Chondrocyte (in vitro differentiated cells): ENCODE measurements around the gene TEF. TPM values are rescaled to one million over a fixed set of nuclear protein-coding genes. Genes with fewer than 3 reads are reported as not detected.

Experiments used
- DNase-seq: peaks from one replicate; pipeline ENCODE4 v3.0.0; 2021; ENCODE audit warnings: mixed read lengths, low spot score
- H3K27ac Mint-ChIP-seq: one replicate; pipeline ENCODE4 v1.8.0; 2021; ENCODE audit warnings: mild to moderate bottlenecking, moderate library complexity, mixed read lengths; ENCODE audit not compliant: unreplicated experiment
- H3K27me3 Mint-ChIP-seq: 2 replicates; pipeline ENCODE4 v1.8.0; 2021; ENCODE audit warnings: low read depth, mixed read lengths
- H3K36me3 Mint-ChIP-seq: 2 replicates; pipeline ENCODE4 v1.8.0; 2021; ENCODE audit warnings: low read depth, mixed read lengths
- H3K4me1 Mint-ChIP-seq: 2 replicates; pipeline ENCODE4 v1.8.0; 2021; ENCODE audit warnings: low read depth, mild to moderate bottlenecking, mixed read lengths
- H3K4me3 Mint-ChIP-seq: one replicate; pipeline ENCODE4 v1.8.0; 2021; ENCODE audit warnings: mild to moderate bottlenecking, moderate library complexity, mixed read lengths; ENCODE audit not compliant: unreplicated experiment
- H3K9me3 Mint-ChIP-seq: 2 replicates; pipeline ENCODE4 v1.8.0; 2021; ENCODE audit warnings: low read depth, mixed read lengths
- total RNA-seq: library from RNA; stranded (reverse); gene quantifications from 3 replicates; pipeline ENCODE4 v1.2.1, GENCODE V29; 2021
- TF ChIP-seq, protein P1 (sequence below): fragments of 200-600 bp; sonication (generic); IDR thresholded peaks from 2 replicates; pipeline ENCODE4 v1.5.0; 2021; ENCODE audit warnings: antibody characterized with exemption, mild to moderate bottlenecking, moderate library complexity

TEF gene
- total RNA-seq, 1 donor from 2014 or later: 3.2 TPM

DNA sequence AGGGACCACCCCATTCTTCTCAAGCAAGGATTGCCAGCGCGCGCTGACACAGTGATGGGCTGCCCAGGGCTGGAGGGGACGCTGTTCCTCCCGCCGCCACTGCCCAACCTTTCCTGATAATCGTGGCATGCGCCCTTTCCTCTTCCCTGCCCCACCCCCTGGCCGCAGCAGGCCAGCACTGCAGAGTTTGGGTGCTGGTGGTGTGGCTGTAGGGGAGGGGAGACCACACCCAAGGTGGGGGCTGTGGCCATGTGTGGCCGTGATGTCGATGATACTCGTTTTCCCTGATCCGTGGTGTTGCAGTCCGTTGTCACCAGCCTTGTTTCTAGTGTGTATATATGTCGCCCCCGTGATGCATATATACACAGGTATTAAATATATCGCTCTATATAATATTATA, 22.8 kb upstream of the TEF start:
- TF ChIP-seq, protein P1, sequence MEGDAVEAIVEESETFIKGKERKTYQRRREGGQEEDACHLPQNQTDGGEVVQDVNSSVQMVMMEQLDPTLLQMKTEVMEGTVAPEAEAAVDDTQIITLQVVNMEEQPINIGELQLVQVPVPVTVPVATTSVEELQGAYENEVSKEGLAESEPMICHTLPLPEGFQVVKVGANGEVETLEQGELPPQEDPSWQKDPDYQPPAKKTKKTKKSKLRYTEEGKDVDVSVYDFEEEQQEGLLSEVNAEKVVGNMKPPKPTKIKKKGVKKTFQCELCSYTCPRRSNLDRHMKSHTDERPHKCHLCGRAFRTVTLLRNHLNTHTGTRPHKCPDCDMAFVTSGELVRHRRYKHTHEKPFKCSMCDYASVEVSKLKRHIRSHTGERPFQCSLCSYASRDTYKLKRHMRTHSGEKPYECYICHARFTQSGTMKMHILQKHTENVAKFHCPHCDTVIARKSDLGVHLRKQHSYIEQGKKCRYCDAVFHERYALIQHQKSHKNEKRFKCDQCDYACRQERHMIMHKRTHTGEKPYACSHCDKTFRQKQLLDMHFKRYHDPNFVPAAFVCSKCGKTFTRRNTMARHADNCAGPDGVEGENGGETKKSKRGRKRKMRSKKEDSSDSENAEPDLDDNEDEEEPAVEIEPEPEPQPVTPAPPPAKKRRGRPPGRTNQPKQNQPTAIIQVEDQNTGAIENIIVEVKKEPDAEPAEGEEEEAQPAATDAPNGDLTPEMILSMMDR: no peak
- Mint-ChIP-seq H3K4me3 (no peak overlapping the region), H3K9me3 (peaks cover 3% of the 10 kb centered on the region), H3K4me1 (peaks cover 11% of the 10 kb centered on the region), H3K36me3 (peaks cover 10% of the 10 kb centered on the region), H3K27ac (no peak overlapping the region), H3K27me3 (no peaks in the 10 kb centered on the region)
- DNase-seq: no peak

GRCh38 chr22:41359376-41359775, 22.4 kb upstream of the TEF start:
- Mint-ChIP-seq H3K4me1 (peaks cover 11% of the 10 kb centered on the region), H3K36me3 (peaks cover 8% of the 10 kb centered on the region), H3K27ac (no peak overlapping the region), H3K27me3 (no peaks in the 10 kb centered on the region), H3K9me3 (peaks cover 3% of the 10 kb centered on the region), H3K4me3 (no peak overlapping the region)
- no peak for DNase-seq
- TF ChIP-seq, protein P1: no peak

GRCh38 chr22:41360126-41360525, 21.6 kb upstream of the TEF start:
- DNase-seq: no peak
- Mint-ChIP-seq H3K27ac (no peak overlapping the region), H3K27me3 (no peaks in the 10 kb centered on the region), H3K9me3 (peaks cover 3% of the 10 kb centered on the region), H3K4me3 (no peak overlapping the region), H3K36me3 (peaks cover 8% of the 10 kb centered on the region), H3K4me1 (peaks cover 11% of the 10 kb centered on the region)
- TF ChIP-seq, protein P1: no peak

DNA sequence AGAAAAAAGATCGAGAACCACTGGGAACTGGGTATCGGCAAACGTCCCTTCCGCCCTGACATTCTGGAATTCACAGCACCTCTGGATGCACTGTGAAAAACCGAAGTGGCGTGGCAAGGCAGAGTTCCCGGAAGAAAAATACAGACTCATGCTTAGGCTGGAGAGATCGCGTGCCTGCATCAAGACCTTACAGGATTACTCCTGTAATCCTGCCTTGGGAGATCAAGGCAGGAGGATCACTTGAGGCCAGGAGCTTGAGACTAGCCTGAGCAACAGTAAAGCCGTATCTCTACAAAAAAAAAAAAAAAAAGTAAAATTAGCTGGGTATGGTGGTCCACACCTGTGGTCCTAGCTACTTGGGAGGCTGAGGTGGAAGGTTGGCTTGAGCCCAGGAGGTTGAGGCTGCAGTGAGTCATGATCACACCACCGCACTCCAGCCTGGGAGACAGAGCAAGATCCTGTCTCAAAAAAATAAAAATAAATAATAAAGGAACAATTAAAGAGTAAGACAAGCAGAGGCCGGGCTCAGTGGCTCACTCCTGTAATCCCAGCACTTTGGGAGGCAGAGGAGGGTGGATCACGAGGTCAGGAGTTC, 19.9 kb upstream of the TEF start:
- H3K9me3 Mint-ChIP-seq: peaks cover 3% of the 10 kb centered on the region
- H3K27ac Mint-ChIP-seq: no peak overlapping the region
- H3K4me3 Mint-ChIP-seq: no peak overlapping the region
- H3K4me1 Mint-ChIP-seq: peaks cover 11% of the 10 kb centered on the region
- no peaks in the 10 kb centered on the region for H3K27me3 Mint-ChIP-seq
- TF ChIP-seq, protein P1: no peak
- DNase-seq: no peak
- peaks cover 5% of the 10 kb centered on the region for H3K36me3 Mint-ChIP-seq

DNA sequence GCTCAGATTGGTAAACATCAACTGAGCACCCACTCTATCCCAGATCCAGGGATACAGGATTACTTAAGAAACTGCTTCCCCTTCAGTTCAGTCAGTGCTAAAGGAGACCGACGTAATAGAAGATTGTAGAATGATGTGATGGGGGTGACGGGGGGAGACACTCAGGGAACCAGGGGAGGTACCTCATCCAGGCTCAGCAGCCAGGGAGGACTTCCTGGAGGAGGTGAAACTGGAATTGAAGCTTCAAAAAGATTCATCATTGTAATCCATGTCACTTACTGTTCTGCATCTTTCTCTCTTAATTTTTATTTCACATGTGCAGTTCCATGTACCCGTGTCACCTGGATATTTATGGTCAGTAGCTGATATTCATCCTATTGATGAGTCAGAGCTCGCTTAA, 19.1 kb upstream of the TEF start:
- Mint-ChIP-seq H3K4me1 (peaks cover 18% of the 10 kb centered on the region), H3K4me3 (no peak overlapping the region), H3K27me3 (no peaks in the 10 kb centered on the region), H3K9me3 (peaks cover 3% of the 10 kb centered on the region), H3K27ac (no peak overlapping the region), H3K36me3 (peaks cover 4% of the 10 kb centered on the region)
- DNase-seq: no peak
- TF ChIP-seq, protein P1: no peak
